Measurements from ENCODE around the gene GABRB1.

Gene GABRB1

DNA sequence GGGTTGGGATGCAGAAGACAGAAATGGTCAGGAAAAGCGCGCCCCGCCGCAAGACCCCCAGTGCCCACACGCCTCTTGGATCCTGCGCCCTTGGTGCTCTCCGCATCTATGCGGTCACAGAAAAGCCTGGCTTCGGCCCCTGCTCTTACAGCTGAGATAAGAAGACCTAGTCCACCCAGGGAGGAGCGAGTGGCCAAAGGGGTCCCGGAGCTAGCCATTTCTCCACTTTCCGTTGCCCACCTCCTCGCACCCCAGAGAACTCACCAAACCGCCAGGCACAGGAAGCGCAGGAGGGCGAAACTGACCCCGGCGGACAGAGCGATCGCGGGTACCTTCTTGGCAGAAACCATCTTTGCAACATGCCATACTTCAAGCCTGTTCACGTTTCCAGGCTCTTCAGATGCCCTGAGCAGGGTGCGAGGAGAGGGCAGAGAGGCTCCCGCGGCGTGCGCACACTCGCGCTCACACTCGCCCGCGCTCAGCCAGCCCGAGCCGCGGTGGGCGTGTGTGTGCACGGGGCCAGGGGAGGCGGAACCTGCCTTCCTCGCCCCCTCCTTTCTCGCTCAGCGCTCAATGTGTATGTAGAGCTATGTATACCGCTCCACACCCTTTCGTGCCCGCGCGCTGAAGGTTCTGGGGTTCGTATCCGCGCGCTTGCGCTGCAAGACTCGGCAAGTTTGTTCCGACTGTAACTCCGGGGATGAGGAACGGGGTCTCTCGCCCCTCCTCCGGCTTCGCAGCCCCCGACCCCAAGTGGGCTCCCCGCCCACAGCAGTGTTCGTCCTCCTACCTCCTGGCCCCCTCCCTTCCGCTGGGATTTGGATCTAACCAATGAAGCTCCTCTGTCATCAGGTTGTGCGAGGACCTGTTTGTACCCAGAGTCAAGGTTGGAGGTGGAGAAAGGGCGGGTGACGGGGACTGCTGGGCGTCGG, 38.0 kb upstream of the GABRB1 start, which contains the start of gene GABRA4:
Gene GABRA4, minus strand, starts transcription at position 507 of the 932 bp plus-strand sequence. Its CDS starts 157 bp downstream, at position 350.
- no peak; the same call in 2 of the 3 replicates for ATAC-seq
- no peak for TF ChIP-seq ZNF8 (CRISPR knock-in tag; IDR thresholded peaks at IDR 0.05)
- no peak for TF ChIP-seq GLIS3 (CRISPR knock-in tag; IDR thresholded peaks at IDR 0.05)
- TF ChIP-seq TSHZ2 (CRISPR knock-in tag; IDR thresholded peaks at IDR 0.05) = no peak
- TF ChIP-seq TCF4 (CRISPR knock-in tag; IDR thresholded peaks at IDR 0.05; ENCODE audit: borderline replicate concordance) = no peak
- TF ChIP-seq RARB (CRISPR knock-in tag; IDR thresholded peaks at IDR 0.05) = no peak
- no peak for TF ChIP-seq CSDC2 (CRISPR knock-in tag; IDR thresholded peaks at IDR 0.05)
- no peak for TF ChIP-seq PPARA (CRISPR knock-in tag; IDR thresholded peaks at IDR 0.05; ENCODE audit: borderline replicate concordance)
- TF ChIP-seq ZFP30 (CRISPR knock-in tag; IDR thresholded peaks at IDR 0.05) = no peak
- no peak for TF ChIP-seq OSR1 (CRISPR knock-in tag; IDR thresholded peaks at IDR 0.05)
- no peak for TF ChIP-seq ZNF565 (CRISPR knock-in tag; conservative IDR thresholded peaks at IDR 0.05; ENCODE audit: low read depth)
- no peak for TF ChIP-seq ISL1 (CRISPR knock-in tag; IDR thresholded peaks at IDR 0.05)
- no peak for TF ChIP-seq BACH2 (CRISPR knock-in tag; IDR thresholded peaks at IDR 0.05; ENCODE audit: borderline replicate concordance)
- no peak for TF ChIP-seq PATZ1 (CRISPR knock-in tag; IDR thresholded peaks at IDR 0.05; ENCODE audit: borderline replicate concordance)
- no peak for TF ChIP-seq POU6F1 (CRISPR knock-in tag; IDR thresholded peaks at IDR 0.05; ENCODE audit: borderline replicate concordance, low read depth)
- no peak for TF ChIP-seq TOX (CRISPR knock-in tag; IDR thresholded peaks at IDR 0.05; ENCODE audit: borderline replicate concordance)
- TF ChIP-seq ARNTL (CRISPR knock-in tag; IDR thresholded peaks at IDR 0.05; ENCODE audit: borderline replicate concordance, low read depth) = no peak

GRCh38 chr4:46994007-46994405, 37.4 kb upstream of the GABRB1 start:
- ATAC-seq = no peak

More at GRCh38 chr4:46994007-46994405, 37.4 kb upstream of the GABRB1 start:
- TF ChIP-seq ZFP30 (CRISPR knock-in tag; IDR thresholded peaks at IDR 0.05) = no peak
- TF ChIP-seq TCF4 (CRISPR knock-in tag; IDR thresholded peaks at IDR 0.05; ENCODE audit: borderline replicate concordance) = no peak
- no peak for TF ChIP-seq ZNF70 (CRISPR knock-in tag; IDR thresholded peaks at IDR 0.05)
- no peak for TF ChIP-seq GLIS3 (CRISPR knock-in tag; IDR thresholded peaks at IDR 0.05)
- TF ChIP-seq ZC3H10 (CRISPR knock-in tag; IDR thresholded peaks at IDR 0.05) = no peak
- no peak for TF ChIP-seq ISL1 (CRISPR knock-in tag; IDR thresholded peaks at IDR 0.05)
- TF ChIP-seq PATZ1 (CRISPR knock-in tag; IDR thresholded peaks at IDR 0.05; ENCODE audit: borderline replicate concordance) = no peak
- TF ChIP-seq, protein P1, sequence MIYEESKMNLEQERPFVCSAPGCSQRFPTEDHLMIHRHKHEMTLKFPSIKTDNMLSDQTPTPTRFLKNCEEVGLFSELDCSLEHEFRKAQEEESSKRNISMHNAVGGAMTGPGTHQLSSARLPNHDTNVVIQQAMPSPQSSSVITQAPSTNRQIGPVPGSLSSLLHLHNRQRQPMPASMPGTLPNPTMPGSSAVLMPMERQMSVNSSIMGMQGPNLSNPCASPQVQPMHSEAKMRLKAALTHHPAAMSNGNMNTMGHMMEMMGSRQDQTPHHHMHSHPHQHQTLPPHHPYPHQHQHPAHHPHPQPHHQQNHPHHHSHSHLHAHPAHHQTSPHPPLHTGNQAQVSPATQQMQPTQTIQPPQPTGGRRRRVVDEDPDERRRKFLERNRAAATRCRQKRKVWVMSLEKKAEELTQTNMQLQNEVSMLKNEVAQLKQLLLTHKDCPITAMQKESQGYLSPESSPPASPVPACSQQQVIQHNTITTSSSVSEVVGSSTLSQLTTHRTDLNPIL (CRISPR knock-in tag; IDR thresholded peaks at IDR 0.05; ENCODE audit: low read depth) = no peak
- no peak for TF ChIP-seq RARB (CRISPR knock-in tag; IDR thresholded peaks at IDR 0.05)
- TF ChIP-seq ZFP3 (CRISPR knock-in tag; IDR thresholded peaks at IDR 0.05) = no peak
- TF ChIP-seq, protein P2, sequence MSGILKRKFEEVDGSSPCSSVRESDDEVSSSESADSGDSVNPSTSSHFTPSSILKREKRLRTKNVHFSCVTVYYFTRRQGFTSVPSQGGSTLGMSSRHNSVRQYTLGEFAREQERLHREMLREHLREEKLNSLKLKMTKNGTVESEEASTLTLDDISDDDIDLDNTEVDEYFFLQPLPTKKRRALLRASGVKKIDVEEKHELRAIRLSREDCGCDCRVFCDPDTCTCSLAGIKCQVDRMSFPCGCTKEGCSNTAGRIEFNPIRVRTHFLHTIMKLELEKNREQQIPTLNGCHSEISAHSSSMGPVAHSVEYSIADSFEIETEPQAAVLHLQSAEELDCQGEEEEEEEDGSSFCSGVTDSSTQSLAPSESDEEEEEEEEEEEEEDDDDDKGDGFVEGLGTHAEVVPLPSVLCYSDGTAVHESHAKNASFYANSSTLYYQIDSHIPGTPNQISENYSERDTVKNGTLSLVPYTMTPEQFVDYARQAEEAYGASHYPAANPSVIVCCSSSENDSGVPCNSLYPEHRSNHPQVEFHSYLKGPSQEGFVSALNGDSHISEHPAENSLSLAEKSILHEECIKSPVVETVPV (CRISPR knock-in tag; IDR thresholded peaks at IDR 0.05) = no peak
- no peak for TF ChIP-seq ESRRG (CRISPR knock-in tag; IDR thresholded peaks at IDR 0.05)
- no peak for TF ChIP-seq PPARA (CRISPR knock-in tag; IDR thresholded peaks at IDR 0.05; ENCODE audit: borderline replicate concordance)
- no peak for TF ChIP-seq ZNF8 (CRISPR knock-in tag; IDR thresholded peaks at IDR 0.05)
- no peak for TF ChIP-seq ARNTL (CRISPR knock-in tag; IDR thresholded peaks at IDR 0.05; ENCODE audit: borderline replicate concordance, low read depth)
- TF ChIP-seq BACH2 (CRISPR knock-in tag; IDR thresholded peaks at IDR 0.05; ENCODE audit: borderline replicate concordance) = no peak
- no peak for TF ChIP-seq OSR1 (CRISPR knock-in tag; IDR thresholded peaks at IDR 0.05)
- no peak for TF ChIP-seq POU6F1 (CRISPR knock-in tag; IDR thresholded peaks at IDR 0.05; ENCODE audit: borderline replicate concordance, low read depth)
- no peak for TF ChIP-seq TOX (CRISPR knock-in tag; IDR thresholded peaks at IDR 0.05; ENCODE audit: borderline replicate concordance)

Measured in SK-N-SH treated with all-trans-retinoic acid at 6 μM for 48 hours (cell line).